ENCODE results near the gene PISD. TPM values are rescaled to one million over a fixed set of nuclear protein-coding genes. Genes with fewer than 3 reads are reported as not detected.

Gene PISD
- polyA plus RNA-seq, 1 donor from 2014 or later = 20.7 TPM

GRCh38 chr22:31637891-31638618, 24.0 kb downstream of the PISD start:
- H3K27ac Mint-ChIP-seq = peak overlapping the region; percentile 45 to 97 (median 91)
- peak overlapping the region; percentile 27 to 92 (median 84) for H3K4me3 Mint-ChIP-seq
- no peaks in the 10 kb centered on the region for H3K27me3 Mint-ChIP-seq
- no peaks in the 10 kb centered on the region for H3K9me3 Mint-ChIP-seq
- H3K36me3 Mint-ChIP-seq = no peaks in the 10 kb centered on the region
- peaks cover 37 to 42% (median 38%) of the 10 kb centered on the region in 3 donors for H3K4me1 Mint-ChIP-seq

GRCh38 chr22:31637447-31637890, 24.5 kb downstream of the PISD start:
- H3K36me3 Mint-ChIP-seq = no peaks in the 10 kb centered on the region
- no peaks in the 10 kb centered on the region for H3K27me3 Mint-ChIP-seq
- peaks cover 37 to 42% (median 39%) of the 10 kb centered on the region in 3 donors for H3K4me1 Mint-ChIP-seq
- H3K4me3 Mint-ChIP-seq = peak overlapping the region; percentile 27 to 92 (median 84)
- H3K9me3 Mint-ChIP-seq = no peaks in the 10 kb centered on the region
- peak overlapping the region; percentile 45 to 97 (median 91) for H3K27ac Mint-ChIP-seq

- H3K27ac Mint-ChIP-seq = peak overlapping the region in 2 of 3 donors; percentile 69 to 95
- H3K4me3 Mint-ChIP-seq = peak overlapping the region in 3 of 4 donors; percentile 46 to 84 (median 79)
- H3K27me3 Mint-ChIP-seq = no peaks in the 10 kb centered on the region
- no peaks in the 10 kb centered on the region for H3K36me3 Mint-ChIP-seq
- peaks cover 39 to 52% (median 42%) of the 10 kb centered on the region in 3 donors for H3K4me1 Mint-ChIP-seq
- H3K9me3 Mint-ChIP-seq = no peaks in the 10 kb centered on the region
These were observed 26.2 kb downstream of the PISD start for GRCh38 chr22:31635638-31636306.

GRCh38 chr22:31631436-31631835, 30.6 kb downstream of the PISD start:
- Mint-ChIP-seq H3K27me3 (no peaks in the 10 kb centered on the region), H3K4me1 (peaks cover 31 to 35% (median 34%) of the 10 kb centered on the region in 3 donors), H3K36me3 (peaks cover 2% of the 10 kb centered on the region), H3K9me3 (no peaks in the 10 kb centered on the region), H3K27ac (peak overlapping the region; percentile 92 to 97 (median 95)), H3K4me3 (peak overlapping the region; percentile 75 to 93 (median 88))

GRCh38 chr22:31630331-31631329, 31.4 kb downstream of the PISD start:
- peak overlapping the region; percentile 94 to 97 (median 95) for H3K27ac Mint-ChIP-seq
- H3K4me1 Mint-ChIP-seq = peaks cover 29 to 33% (median 29%) of the 10 kb centered on the region in 3 donors
- peak overlapping the region; percentile 84 to 93 (median 88) for H3K4me3 Mint-ChIP-seq

GRCh38 chr22:31629741-31630184, 32.3 kb downstream of the PISD start:
- H3K4me3 Mint-ChIP-seq = peak overlapping the region; percentile 79 to 93 (median 83)
- peaks cover 27 to 29% (median 27%) of the 10 kb centered on the region in 3 donors for H3K4me1 Mint-ChIP-seq
- no peaks in the 10 kb centered on the region for H3K27me3 Mint-ChIP-seq
- H3K36me3 Mint-ChIP-seq = peaks cover 2% of the 10 kb centered on the region
- H3K27ac Mint-ChIP-seq = peak overlapping the region; percentile 94 to 96 (median 95)
- no peaks in the 10 kb centered on the region for H3K9me3 Mint-ChIP-seq

More at GRCh38 chr22:31630331-31631329, 31.4 kb downstream of the PISD start:
- Mint-ChIP-seq H3K27me3 (no peaks in the 10 kb centered on the region), H3K9me3 (no peaks in the 10 kb centered on the region), H3K36me3 (peaks cover 2% of the 10 kb centered on the region)

GRCh38 chr22:31628969-31629708, 32.9 kb downstream of the PISD start:
- Mint-ChIP-seq H3K4me3 (peak overlapping the region in 3 of 4 donors; percentile 33 to 84 (median 79)), H3K4me1 (peaks cover 27 to 28% (median 27%) of the 10 kb centered on the region in 3 donors), H3K36me3 (peaks cover 2% of the 10 kb centered on the region), H3K27ac (peak overlapping the region; percentile 94 to 96 (median 95)), H3K9me3 (no peaks in the 10 kb centered on the region), H3K27me3 (no peaks in the 10 kb centered on the region)

GRCh38 chr22:31628362-31628761, 33.7 kb downstream of the PISD start:
- H3K27me3 Mint-ChIP-seq = no peaks in the 10 kb centered on the region
- peaks cover 20 to 23% (median 23%) of the 10 kb centered on the region in 3 donors for H3K4me1 Mint-ChIP-seq
- H3K36me3 Mint-ChIP-seq = peaks cover 2% of the 10 kb centered on the region
- no peaks in the 10 kb centered on the region for H3K9me3 Mint-ChIP-seq
- peak overlapping the region in 2 of 4 donors; percentile 28 to 65 for H3K4me3 Mint-ChIP-seq
- H3K27ac Mint-ChIP-seq = peak overlapping the region; percentile 91 to 95 (median 91)

- H3K9me3 Mint-ChIP-seq = no peaks in the 10 kb centered on the region
- H3K4me1 Mint-ChIP-seq = peaks cover 20 to 26% (median 20%) of the 10 kb centered on the region in 3 donors
- H3K27me3 Mint-ChIP-seq = no peaks in the 10 kb centered on the region
- peaks cover 2% of the 10 kb centered on the region for H3K36me3 Mint-ChIP-seq
- H3K27ac Mint-ChIP-seq = peak overlapping the region; percentile 47 to 95 (median 90)
- peak overlapping the region in 1 of 4 donors; percentile 65 for H3K4me3 Mint-ChIP-seq
These were observed 34.7 kb downstream of the PISD start for GRCh38 chr22:31627223-31627731.

- Mint-ChIP-seq H3K36me3 (peaks cover 2% of the 10 kb centered on the region), H3K27ac (peak overlapping the region; percentile 64 to 95 (median 90)), H3K27me3 (no peaks in the 10 kb centered on the region), H3K4me1 (peaks cover 14 to 26% (median 16%) of the 10 kb centered on the region in 3 donors), H3K9me3 (no peaks in the 10 kb centered on the region), H3K4me3 (peak overlapping the region in 1 of 4 donors; percentile 34)
These were observed 35.4 kb downstream of the PISD start for GRCh38 chr22:31626427-31627150.

- peak overlapping the region; percentile 64 to 95 (median 90) for H3K27ac Mint-ChIP-seq
- peaks cover 2% of the 10 kb centered on the region for H3K36me3 Mint-ChIP-seq
- H3K4me1 Mint-ChIP-seq = peaks cover 7 to 21% (median 13%) of the 10 kb centered on the region in 3 donors
- no peak overlapping the region for H3K4me3 Mint-ChIP-seq
- no peaks in the 10 kb centered on the region for H3K27me3 Mint-ChIP-seq
- no peaks in the 10 kb centered on the region for H3K9me3 Mint-ChIP-seq
These were observed 36.2 kb downstream of the PISD start for GRCh38 chr22:31625661-31626426.

GRCh38 chr22:31625257-31625640, 36.8 kb downstream of the PISD start:
- H3K9me3 Mint-ChIP-seq = no peaks in the 10 kb centered on the region
- H3K27me3 Mint-ChIP-seq = no peaks in the 10 kb centered on the region
- H3K4me3 Mint-ChIP-seq = no peak overlapping the region
- peak overlapping the region in 1 of 3 donors; percentile 45 for H3K27ac Mint-ChIP-seq
- H3K36me3 Mint-ChIP-seq = peaks cover 2% of the 10 kb centered on the region
- peaks cover 7 to 21% (median 10%) of the 10 kb centered on the region in 3 donors for H3K4me1 Mint-ChIP-seq
